GM10248 (cell line): Measurements from ENCODE around the gene ZNF444.
"Not testable (repeated sequence)": the region's sequence is repeated elsewhere in the genome, so short reads cannot be mapped to it uniquely, and the experiment has no call there.

Experiments
- CTCF ChIA-PET: fragments of 300-600 bp; sonication (Branson Sonifier 250); formaldehyde crosslinking; extraction: SDS; loops from one replicate; lab custom pipeline; 2021; ENCODE audit warnings: antibody characterized with exemption; lab: Yijun Ruan, JAX
- POLR2A ChIA-PET: fragments of 350-650 bp; sonication (Branson Sonifier 250); formaldehyde crosslinking; extraction: SDS; loops from one replicate; lab custom pipeline; 2020; ENCODE audit warnings: antibody characterized with exemption; lab: Yijun Ruan, JAX
- DNase-seq: peaks from one replicate; pipeline ENCODE4 v3.0.0; 2012; ENCODE audit errors: extremely low spot score
- TF ChIP-seq, protein P1 (sequence below): IDR thresholded peaks from 2 replicates; pipeline ENCODE4 v1.5.1; 2012; ENCODE audit warnings: mild to moderate bottlenecking, low read depth; ENCODE audit errors: extremely low read depth, missing control alignments, control extremely low read depth

Gene ZNF444

GRCh38 chr19:56101746-56102535, 39.1 kb upstream of the ZNF444 start:
- ChIA-PET CTCF (no interaction called here), POLR2A (no interaction called here)
- TF ChIP-seq, protein P1, sequence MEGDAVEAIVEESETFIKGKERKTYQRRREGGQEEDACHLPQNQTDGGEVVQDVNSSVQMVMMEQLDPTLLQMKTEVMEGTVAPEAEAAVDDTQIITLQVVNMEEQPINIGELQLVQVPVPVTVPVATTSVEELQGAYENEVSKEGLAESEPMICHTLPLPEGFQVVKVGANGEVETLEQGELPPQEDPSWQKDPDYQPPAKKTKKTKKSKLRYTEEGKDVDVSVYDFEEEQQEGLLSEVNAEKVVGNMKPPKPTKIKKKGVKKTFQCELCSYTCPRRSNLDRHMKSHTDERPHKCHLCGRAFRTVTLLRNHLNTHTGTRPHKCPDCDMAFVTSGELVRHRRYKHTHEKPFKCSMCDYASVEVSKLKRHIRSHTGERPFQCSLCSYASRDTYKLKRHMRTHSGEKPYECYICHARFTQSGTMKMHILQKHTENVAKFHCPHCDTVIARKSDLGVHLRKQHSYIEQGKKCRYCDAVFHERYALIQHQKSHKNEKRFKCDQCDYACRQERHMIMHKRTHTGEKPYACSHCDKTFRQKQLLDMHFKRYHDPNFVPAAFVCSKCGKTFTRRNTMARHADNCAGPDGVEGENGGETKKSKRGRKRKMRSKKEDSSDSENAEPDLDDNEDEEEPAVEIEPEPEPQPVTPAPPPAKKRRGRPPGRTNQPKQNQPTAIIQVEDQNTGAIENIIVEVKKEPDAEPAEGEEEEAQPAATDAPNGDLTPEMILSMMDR: no peak

GRCh38 chr19:56103027-56103614, 38.0 kb upstream of the ZNF444 start:
- ChIA-PET POLR2A (no interaction called here), CTCF (no interaction called here)
- DNase-seq: no peak
- TF ChIP-seq, protein P1: no peak

More at GRCh38 chr19:56101746-56102535, 39.1 kb upstream of the ZNF444 start:
- DNase-seq: no peak

- POLR2A ChIA-PET: interaction anchor here (0.9 kb wide), 1 partner anchor 14 kb away, joined by 3 read pairs; no protein-coding TSS in a partner anchor
- CTCF ChIA-PET: interaction anchor here (1.4 to 1.5 kb wide), 2 partner anchors 9 to 229 kb away, joined by 5 to 9 read pairs; no protein-coding TSS in a partner anchor
- TF ChIP-seq, protein P1: no peak
- DNase-seq: no peak
Observed at GRCh38 chr19:56104423-56104822, 36.7 kb upstream of the ZNF444 start.

DNA sequence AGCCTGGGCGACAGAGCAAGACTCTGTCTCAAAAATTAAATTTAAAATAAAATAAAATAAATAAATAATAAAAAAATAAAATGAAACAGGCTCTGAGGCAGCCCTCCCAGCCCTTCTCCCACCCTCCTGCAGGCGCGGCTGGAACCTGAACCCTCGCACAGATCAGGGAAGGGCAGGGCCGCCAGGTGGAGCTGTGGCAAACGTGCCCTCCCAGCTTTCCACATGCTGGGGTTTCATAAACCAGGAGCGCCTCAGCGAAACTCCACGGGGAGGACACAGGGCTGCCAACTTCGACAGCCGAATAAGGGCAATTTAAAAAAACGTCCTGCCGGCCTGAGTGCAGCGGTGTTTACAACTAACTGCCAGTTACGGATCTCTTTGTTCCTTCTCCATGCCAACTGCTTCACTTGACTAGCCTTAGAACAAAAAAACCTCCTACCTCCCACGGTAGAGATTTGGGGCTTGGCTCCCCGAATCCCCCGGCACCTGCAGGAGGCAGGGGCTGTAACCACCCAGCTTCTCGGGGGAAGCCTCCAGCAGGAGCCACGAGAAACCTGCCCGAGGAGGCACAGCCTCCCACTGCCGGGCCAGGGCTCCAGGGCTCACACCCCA, 35.9 kb upstream of the ZNF444 start:
- CTCF ChIA-PET: interaction anchor here (0.7 to 1.5 kb wide), 9 partner anchors 10 to 228 kb away, joined by 3 to 9 read pairs (median 3); no protein-coding TSS in a partner anchor
- TF ChIP-seq, protein P1: peak; percentile 69
- POLR2A ChIA-PET: interaction anchor here (0.9 kb wide), 1 partner anchor 13 kb away, joined by 3 read pairs; no protein-coding TSS in a partner anchor
- DNase-seq: peak; percentile 58

DNA sequence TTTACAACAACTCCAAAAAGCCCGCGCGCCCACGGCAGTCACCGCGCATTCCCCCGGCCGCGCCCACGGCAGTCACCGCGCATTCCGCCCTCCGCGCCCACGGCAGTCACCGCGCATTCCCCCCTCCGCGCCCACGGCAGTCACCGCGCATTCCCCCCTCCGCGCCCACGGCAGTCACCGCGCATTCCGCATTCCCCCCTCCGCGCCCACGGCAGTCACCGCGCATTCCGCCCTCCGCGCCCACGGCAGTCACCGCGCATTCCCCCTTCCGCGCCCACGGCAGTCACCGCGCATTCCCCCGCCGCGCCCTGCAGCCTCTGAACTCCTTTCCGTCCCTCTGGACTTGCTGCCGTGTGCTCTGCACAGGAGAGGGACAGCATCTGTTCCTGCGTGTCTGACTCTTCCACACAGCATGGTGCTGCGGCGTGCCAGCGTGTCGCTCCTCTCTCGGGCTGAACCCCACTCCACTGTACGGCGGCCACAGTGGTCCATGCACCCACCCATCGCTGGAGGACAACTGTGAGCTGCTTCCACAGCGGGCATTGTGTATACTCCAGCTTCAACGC, 35.2 kb upstream of the ZNF444 start:
- CTCF ChIA-PET: interaction anchor here (1.0 to 1.5 kb wide), 6 partner anchors 10 to 227 kb away, joined by 3 to 9 read pairs (median 4); no protein-coding TSS in a partner anchor
- POLR2A ChIA-PET, DNase-seq: not testable (repeated sequence)

DNA sequence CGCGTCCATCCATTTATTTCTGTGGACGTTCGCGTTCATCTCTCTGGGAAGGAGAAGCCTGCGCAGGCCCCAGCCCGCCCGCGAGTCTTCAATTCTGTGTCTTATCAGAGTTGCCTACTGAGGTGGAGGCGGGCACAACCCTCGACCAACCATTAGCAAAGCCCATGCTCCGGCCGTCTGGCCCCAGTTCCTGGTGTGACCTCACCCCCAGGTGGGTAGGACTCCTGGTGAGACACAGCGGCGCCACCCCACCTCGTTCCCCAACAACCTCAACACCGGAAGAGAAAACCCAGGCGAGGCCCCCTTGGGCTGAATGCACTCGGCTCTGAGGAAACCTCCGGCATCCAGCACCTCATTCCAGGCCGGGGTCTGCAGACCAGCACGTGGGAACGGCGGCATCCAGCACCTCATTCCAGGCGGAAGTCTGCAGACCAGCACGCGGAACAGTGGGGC, 34.7 kb upstream of the ZNF444 start:
- DNase-seq: no peak
- CTCF ChIA-PET: interaction anchor here (1.3 kb wide), 1 partner anchor 26 kb away, joined by 3 read pairs; no protein-coding TSS in a partner anchor
- POLR2A ChIA-PET: no interaction called here
- TF ChIP-seq, protein P1: no peak
